Fibroblast of pulmonary artery (primary cell): ENCODE measurements around the gene ANO1.
A peak's percentile ranks its signal among the peaks of the same experiment; 100 is the strongest.

Experiments
- DNase-seq: peaks from one replicate; pipeline ENCODE4 v3.0.0-alpha.2; 2010; ENCODE audit warnings: low read depth
- H3K4me3 ChIP-seq: replicated peaks from 2 replicates; pipeline ENCODE4 v1.5.1; 2011; ENCODE audit warnings: low read depth, mild to moderate bottlenecking, control low read depth, low read length, moderate library complexity
- CTCF ChIP-seq: IDR thresholded peaks from 2 replicates; pipeline ENCODE4 v1.5.1; 2011; ENCODE audit warnings: mild to moderate bottlenecking, control low read depth, low read length, inconsistent platforms; ENCODE audit errors: missing control alignments

ANO1 gene

DNA sequence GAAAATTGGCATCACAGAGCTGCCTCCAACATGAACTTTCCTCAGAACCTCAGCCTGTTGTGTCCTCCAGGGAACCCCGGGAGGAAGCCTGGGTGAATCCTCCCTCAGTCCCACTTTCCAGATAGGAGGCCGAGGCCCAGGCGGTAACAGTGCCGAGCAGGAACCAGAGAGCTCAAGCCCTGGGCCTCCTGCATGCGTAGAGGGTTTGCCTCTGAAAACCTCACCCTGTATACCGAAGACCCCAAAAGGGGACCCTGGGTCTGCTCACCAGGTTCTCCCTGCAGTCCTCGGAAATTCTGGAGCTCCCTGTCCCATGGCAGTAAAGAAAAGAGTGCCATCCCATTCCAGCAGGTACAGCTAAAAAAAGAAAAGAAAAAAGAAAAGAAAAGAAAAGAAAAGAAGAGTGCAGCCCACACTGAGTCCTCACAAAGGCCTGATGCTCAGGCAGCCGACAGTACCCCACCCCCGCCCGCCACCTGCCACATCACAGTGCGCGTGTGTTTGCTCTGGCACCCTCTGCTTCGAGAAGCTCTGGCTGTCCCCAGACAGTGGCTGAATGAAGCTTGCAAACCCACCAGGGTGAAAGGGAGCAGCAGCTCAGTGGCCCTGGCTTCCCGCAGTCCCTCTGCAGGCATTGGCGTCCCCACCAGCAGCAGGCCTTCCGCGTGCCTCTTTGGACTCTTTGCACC, 96.6 kb downstream of the ANO1 start:
- no peak overlapping the region for H3K4me3 ChIP-seq
- no peak for TF ChIP-seq CTCF
- no peak for DNase-seq

DNA sequence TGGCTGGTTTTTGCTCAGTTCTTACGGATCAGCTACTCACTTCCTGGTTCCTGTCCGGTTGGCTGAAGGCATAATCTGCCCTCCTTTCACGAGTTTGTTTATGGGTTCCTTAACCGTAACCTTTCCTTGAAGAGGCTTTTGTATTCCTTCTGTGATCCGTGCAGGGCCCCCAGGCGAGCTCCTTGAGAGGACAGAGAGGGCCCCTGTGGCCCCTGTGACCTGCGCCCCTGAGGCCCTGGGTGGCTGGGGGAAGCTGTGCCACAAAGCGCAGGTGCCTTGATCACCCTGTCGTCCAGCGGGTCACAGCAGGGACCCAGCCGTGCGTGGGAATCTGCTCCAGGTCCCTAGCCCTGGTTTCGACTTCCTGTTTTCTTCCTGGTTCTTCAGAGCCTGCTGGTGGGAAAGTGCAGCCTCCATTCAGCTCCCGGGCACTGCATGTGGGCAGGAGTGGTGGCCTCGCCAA, 97.2 kb downstream of the ANO1 start:
- TF ChIP-seq CTCF: no peak
- DNase-seq: no peak
- H3K4me3 ChIP-seq: no peak overlapping the region

DNA sequence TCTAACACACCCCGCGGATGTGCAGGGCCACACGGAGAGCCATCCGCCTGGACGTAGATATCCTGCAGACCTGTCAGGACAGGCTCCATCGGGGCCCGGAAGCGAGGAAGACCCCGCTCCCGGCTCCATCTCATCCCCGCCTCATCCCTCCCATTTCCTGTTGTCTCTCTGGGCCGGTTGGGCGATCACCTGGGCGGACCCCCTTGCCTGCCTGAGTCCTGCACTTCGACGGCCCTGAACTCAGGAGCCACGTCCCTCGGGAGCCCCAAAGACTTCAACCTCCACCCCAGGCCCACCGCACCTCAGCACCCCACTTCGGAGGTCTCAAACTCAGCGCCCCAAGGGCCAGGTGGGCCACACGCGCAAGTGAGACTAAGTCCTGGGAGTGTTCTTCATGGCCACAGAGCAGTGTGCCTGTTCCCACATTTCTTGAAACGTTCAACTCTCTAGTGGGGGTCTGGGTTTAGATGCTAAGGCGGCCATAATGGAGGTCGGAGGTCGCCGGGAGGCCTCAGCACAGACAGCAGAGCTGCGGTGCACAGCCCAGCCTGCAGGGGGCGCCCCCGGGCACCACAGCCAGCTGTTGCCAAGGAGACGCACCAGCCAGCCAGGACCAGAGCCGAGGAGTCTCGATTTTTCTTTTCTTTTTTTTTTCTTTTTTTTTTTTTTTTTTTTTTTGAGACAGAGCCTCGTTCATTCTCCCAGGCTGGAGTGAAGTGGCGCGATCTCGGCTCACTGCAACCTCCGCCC, 99.0 kb downstream of the ANO1 start:
- H3K4me3 ChIP-seq: no peak overlapping the region
- TF ChIP-seq CTCF: peak; percentile 40
- DNase-seq: no peak

GRCh38 chr11:70180906-70181305, 102.8 kb downstream of the ANO1 start:
- no peak overlapping the region for H3K4me3 ChIP-seq
- TF ChIP-seq CTCF: no peak
- no peak for DNase-seq

- DNase-seq: no peak
Observed at GRCh38 chr11:70182266-70182665, 104.1 kb downstream of the ANO1 start.

GRCh38 chr11:70183032-70183431, 104.9 kb downstream of the ANO1 start:
- no peak for DNase-seq
- H3K4me3 ChIP-seq: no peak overlapping the region
- TF ChIP-seq CTCF: no peak

More at GRCh38 chr11:70182266-70182665, 104.1 kb downstream of the ANO1 start:
- no peak overlapping the region for H3K4me3 ChIP-seq
- TF ChIP-seq CTCF: no peak
